GM19193 (cell line): Measurements from ENCODE around the gene AFF3.

ENCODE experiments used
- POLR2A ChIP-seq: IDR thresholded peaks from 4 replicates; pipeline ENCODE4 v1.6.1; 2011; ENCODE audit not compliant: insufficient read depth, insufficient read length; ENCODE audit errors: extremely low read depth

The AFF3 gene

GRCh38 chr2:100041385-100041784 is 101.0 kb downstream of the AFF3 start:
- no peak for TF ChIP-seq POLR2A

DNA sequence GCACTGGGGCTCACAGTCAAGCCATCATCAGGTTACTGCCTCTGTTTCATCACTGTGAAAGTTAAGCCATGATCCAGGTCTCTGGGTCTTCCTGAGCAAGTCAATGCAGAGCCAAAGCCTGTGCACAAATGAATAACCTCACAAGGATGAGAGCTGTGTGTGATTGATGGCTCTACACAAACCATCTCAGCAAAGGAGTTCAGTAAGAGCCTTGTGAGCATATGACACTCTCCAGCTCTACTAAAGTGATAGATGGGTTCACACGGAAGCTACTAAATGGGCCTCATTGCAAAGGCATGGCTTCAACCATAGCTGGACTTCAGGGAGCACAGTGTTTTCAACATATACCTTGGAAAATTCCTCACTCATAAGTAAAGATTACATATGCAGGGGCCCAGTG is 101.5 kb downstream of the AFF3 start:
- TF ChIP-seq POLR2A: no peak

GRCh38 chr2:100039291-100039980 is 103.0 kb downstream of the AFF3 start:
- TF ChIP-seq POLR2A: no peak

DNA sequence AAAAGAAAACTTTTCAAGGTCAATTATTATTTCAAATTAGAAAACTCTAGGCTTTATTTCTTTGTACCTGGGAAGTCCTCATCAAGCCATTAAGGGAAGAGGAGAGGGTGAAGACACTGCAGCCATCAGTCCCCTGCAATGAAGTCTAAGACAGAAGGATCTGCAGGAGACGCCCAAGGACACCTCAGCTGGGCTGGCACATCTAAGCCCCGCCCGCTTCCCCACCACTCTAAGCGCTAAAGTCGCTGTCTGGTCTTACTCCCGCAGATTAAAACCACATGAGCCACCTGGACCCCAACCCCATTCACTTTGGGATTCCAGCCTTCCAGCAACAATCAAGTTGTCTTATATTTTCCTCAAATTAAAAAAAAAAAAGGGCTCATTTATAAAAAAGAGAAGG is 104.4 kb downstream of the AFF3 start:
- TF ChIP-seq POLR2A: no peak

- TF ChIP-seq POLR2A: no peak
These were observed 105.6 kb downstream of the AFF3 start for GRCh38 chr2:100036793-100037192.

DNA sequence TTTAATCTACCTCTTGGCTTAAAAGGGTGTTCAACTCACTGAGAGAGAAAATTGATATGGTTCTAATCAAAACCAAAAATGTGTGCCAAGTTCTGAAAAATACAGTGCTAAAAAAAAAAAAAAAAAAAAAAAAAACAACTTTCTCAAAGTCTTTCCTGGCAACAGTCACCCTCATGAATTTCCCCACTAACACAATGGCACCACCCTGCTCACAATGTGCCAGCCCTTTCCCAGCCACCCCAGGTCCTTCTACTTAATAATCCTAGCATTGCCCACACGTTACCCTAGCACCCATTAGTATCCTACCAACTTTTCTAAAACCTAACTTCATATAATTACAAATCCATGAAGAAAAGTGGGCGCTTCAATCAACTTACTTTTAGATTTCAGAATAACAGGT is 106.4 kb downstream of the AFF3 start:
- no peak for TF ChIP-seq POLR2A

DNA sequence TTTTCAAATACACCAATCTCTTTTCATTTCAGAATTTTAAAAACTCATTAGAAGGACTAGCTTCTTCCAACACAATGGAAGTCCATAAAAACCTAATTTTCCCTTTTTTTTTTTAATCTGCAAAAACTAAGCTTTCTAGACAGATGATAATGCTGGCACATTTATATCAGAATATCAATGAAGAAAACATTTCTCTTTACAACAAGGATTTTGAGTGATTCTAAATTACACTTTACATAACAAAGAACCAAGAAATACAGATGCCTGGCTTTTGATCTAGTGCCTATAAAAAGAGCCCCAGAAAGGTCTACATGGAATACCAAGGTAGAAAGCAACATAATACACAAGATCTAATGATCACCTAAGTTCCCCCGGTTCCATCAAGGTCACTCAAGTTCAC is 108.0 kb downstream of the AFF3 start:
- TF ChIP-seq POLR2A: no peak

DNA sequence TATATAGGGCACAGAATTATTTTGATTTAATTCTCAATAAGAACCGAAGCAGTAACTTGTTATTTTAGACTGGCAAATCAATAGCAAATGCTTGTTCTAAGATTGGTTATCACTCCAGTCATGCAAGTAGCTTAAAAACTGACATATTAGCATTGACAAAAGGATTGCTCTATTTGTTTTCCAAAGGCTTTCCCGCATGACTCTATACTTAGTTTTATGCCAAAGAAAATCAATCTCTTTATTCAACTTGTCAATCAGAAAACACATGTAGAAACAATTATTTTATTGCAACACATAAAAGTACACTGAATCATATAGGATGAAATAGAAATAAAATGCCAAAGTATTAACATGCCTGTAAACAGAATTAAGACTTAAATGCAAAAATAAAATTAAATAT is 108.4 kb downstream of the AFF3 start:
- TF ChIP-seq POLR2A: no peak

GRCh38 chr2:100031604-100032003 is 110.8 kb downstream of the AFF3 start:
- TF ChIP-seq POLR2A: no peak

DNA sequence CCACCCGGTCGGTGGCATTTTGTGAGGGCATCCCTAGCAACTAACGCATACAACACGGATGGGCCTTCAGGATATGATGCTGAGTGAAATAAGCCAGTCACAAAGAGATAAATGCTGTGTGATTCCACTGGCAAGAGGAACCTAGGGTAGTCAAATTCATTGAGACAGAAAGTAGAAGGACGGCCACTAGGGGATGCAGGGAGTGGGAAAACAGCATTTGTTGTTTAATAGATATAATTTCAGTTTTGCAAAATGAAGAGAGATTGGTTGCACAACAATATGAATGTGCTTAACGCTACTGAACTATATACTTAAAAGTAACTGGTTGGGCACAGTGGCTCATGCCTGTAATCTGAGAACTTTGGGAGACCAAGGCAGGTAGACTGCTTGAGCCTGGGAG is 112.9 kb downstream of the AFF3 start:
- TF ChIP-seq POLR2A: no peak

- no peak for TF ChIP-seq POLR2A
These were observed 120.5 kb downstream of the AFF3 start for GRCh38 chr2:100021791-100022340.

- no peak for TF ChIP-seq POLR2A
These were observed 122.9 kb downstream of the AFF3 start for GRCh38 chr2:100019499-100019898.

DNA sequence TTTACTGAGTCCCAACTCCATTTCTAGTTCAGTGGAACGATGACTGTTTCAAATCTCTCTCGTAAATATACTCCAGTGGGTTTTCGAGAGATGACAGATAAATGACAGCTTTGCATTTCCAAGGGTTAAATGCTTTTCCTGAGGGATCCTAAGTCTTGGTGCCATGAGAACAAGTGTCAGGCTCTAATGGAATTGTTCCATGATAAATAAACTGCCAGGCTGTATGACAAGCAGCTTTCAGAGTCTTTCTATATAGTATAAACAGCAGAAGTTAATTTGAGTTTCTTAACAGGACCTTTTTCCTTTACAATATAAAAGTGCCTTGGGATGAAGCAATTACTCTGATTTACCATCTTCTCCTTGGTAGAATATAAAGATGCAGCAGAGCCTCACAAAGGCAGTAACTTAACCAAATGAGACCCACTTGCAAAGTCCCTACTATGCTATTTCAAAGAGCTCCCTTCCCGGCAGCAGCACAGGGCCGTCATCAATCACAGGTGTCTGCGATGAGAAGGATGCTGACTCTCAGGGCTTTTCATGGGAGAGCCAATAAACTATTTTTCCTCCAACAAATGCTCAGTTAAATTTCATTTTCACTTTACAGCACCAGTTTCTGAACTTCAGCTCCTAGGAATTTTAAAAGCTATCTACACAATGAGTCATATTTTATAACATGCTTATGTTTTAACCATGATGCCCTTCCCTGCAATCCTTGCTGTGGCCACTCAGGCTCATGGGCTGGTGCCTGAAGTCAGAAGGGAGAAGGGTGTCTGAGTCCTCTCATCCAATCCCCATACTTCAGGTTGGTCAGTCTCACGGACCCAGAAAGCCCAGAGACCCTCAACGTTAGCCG is 123.8 kb downstream of the AFF3 start:
- TF ChIP-seq POLR2A: no peak

GRCh38 chr2:100017633-100018032 is 124.8 kb downstream of the AFF3 start:
- no peak for TF ChIP-seq POLR2A

DNA sequence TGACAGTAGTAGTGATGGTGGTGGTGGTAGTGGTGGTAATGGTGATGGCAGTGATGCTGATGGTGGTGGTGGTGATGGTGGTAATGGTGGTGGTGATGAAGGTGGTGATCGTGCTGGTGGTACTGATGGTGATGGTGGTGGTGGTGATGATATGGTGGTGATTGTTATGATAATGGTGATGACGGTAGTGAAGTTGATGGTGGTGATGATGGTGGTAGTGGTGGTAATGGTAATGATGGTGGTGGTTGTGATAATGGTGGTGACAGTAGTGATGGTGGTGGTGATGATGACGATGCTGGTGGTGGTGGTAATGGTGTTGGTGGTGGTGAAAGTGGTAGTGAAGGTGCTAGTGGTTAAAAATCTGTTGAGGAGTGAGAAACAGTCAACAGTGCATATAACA is 125.6 kb downstream of the AFF3 start:
- no peak for TF ChIP-seq POLR2A

DNA sequence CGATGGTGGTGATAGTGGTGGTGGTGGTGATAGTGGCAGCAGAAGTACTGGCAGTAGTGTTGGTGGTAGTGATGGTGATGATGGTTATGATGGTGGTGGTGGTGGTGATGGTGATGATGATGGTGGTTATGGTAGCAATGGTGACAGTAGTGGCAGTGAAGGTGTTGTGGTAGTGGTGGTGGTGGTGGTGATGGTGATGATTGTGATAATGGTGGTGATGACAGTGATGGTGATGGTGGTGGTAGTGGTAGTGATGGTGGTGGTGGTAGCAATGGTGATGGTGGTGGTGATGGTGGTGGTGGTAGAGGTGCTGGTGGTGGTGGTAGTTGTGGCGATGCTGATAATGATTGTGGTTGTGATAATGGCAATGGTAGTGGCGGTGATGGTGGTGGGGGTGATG is 126.5 kb downstream of the AFF3 start:
- TF ChIP-seq POLR2A: no peak
